HCT116 (cell line): ENCODE measurements around the gene CDK11B. TPM values are rescaled to one million over a fixed set of nuclear protein-coding genes. Genes with fewer than 3 reads are reported as not detected.

Source experiments
- ATAC-seq: fragments of 200-7000 bp; cut with Tn5 transposase; 2 replicates; pipeline ENCODE4 v1.9.1; 2020; ENCODE audit warnings: mild to moderate bottlenecking, moderate library complexity
- BruUV-seq: library from RNA; stranded (reverse); fragments of 400-500 nt; replicated peaks from 2 replicates; lab custom pipeline; 2021; lab: Mats Ljungman, UMichigan
- CTCF ChIA-PET: fragments of 300-600 bp; sonication (Branson Sonifier 250); formaldehyde crosslinking; loops from one replicate; lab custom pipeline; 2021; ENCODE audit warnings: antibody characterized with exemption; lab: Charles Lee
- POLR2A ChIA-PET: fragments of 300-600, 350-600 bp; sonication (Branson Sonifier 250); formaldehyde crosslinking; loops from one replicate; lab custom pipeline; 2021; ENCODE audit warnings: antibody characterized with exemption; lab: Charles Lee
- RAD21 ChIA-PET, 2 experiments: fragments of 300-600 bp; sonication (Branson Sonifier 250); formaldehyde crosslinking; loops; one replicate each; lab custom pipeline; 2023; ENCODE audit warnings: low total read pairs in 2 of 2; ENCODE audit not compliant: uncharacterized antibody in 2 of 2, unreplicated experiment in 2 of 2, low non-redundant PET in 1 of 2; lab: Charles Lee
- DNase-seq: peaks from one replicate; pipeline ENCODE4 v3.0.0-alpha.2; 2010; ENCODE audit warnings: low read depth, low spot score
- H2AFZ ChIP-seq: fragments of 200-600 bp; shearing (Covaris generic), sonication (generic); 2 replicates; pipeline ENCODE4 v1.6.1; 2017; ENCODE audit warnings: low read depth, mixed run types, mixed read lengths, antibody characterized with exemption, low read length; ENCODE audit not compliant: poor library complexity, severe bottlenecking
- H3K27ac ChIP-seq: 2 replicates; pipeline ENCODE4 v1.5.1; 2012; ENCODE audit warnings: low read depth, low read length
- H3K27me3 ChIP-seq: fragments of 200-600 bp; sonication (generic); 2 replicates; pipeline ENCODE4 v1.6.1; 2016; ENCODE audit warnings: mixed run types, low read length, mixed read lengths; ENCODE audit not compliant: insufficient read depth
- H3K36me3 ChIP-seq, 2 experiments: fragments of 200-500 bp in 1 of 2; fragments of 200-600 bp in 1 of 2; sonication (Bioruptor generic) in 1 of 2; sonication (generic) in 1 of 2; 2 replicates each; pipeline versions ENCODE4 v1.5.1 to v1.6.1; 2014 to 2016; ENCODE audit warnings: low read length in 2 of 2, inconsistent platforms in 1 of 2, mixed read lengths in 1 of 2, mixed run types in 1 of 2; ENCODE audit not compliant: insufficient read depth in 2 of 2, control insufficient read depth in 1 of 2
- H3K4me1 ChIP-seq, 2 experiments: fragments of 200-600 bp in 1 of 2; sonication (generic) in 1 of 2; 2 replicates each; pipeline versions ENCODE4 v1.5.1 to v1.6.1; 2012 to 2017; ENCODE audit warnings: low read length in 2 of 2, inconsistent platforms in 1 of 2, mild to moderate bottlenecking in 1 of 2, mixed read lengths in 1 of 2, mixed run types in 1 of 2, moderate library complexity in 1 of 2; ENCODE audit not compliant: insufficient read depth in 2 of 2, control insufficient read depth in 1 of 2
- H3K4me2 ChIP-seq: fragments of 200-600 bp; sonication (generic); 2 replicates; pipeline ENCODE4 v1.6.1; 2017; ENCODE audit warnings: mixed run types, low read length, mixed read lengths
- H3K4me3 ChIP-seq, 2 experiments: fragments of 200-600 bp in 1 of 2; sonication (generic) in 1 of 2; replicated peaks in 1 of 2; 2 replicates each; pipeline ENCODE4 v1.5.1; 2011 to 2016; ENCODE audit warnings: low read length in 2 of 2, control low read depth in 1 of 2, low read depth in 1 of 2, mild to moderate bottlenecking in 1 of 2, mixed read lengths in 1 of 2, mixed run types in 1 of 2
- H3K79me2 ChIP-seq: fragments of 200-600 bp; sonication (generic); 2 replicates; pipeline ENCODE4 v1.6.1; 2017; ENCODE audit warnings: mild to moderate bottlenecking, mixed run types, low read length, moderate library complexity, mixed read lengths; ENCODE audit not compliant: insufficient read depth
- H3K9ac ChIP-seq: fragments of 200-600 bp; sonication (generic); 2 replicates; pipeline ENCODE4 v1.6.1; 2016; ENCODE audit warnings: low read length, mixed read lengths
- H3K9me2 ChIP-seq: fragments of 200-600 bp; sonication (generic), shearing (Covaris generic); 2 replicates; pipeline ENCODE4 v1.6.1; 2017; ENCODE audit warnings: mixed run types, mild to moderate bottlenecking, moderate library complexity; ENCODE audit not compliant: insufficient read depth
- H3K9me3 ChIP-seq, 2 experiments: fragments of 200-500 bp in 1 of 2; fragments of 200-600 bp in 1 of 2; sonication (Bioruptor generic) in 1 of 2; sonication (generic) in 1 of 2; 2 replicates each; pipeline ENCODE4 v1.6.1; 2014 to 2017; ENCODE audit warnings: low read length in 2 of 2, mixed read lengths in 2 of 2, inconsistent platforms in 1 of 2, low read depth in 1 of 2, mild to moderate bottlenecking in 1 of 2, mixed run types in 1 of 2, moderate library complexity in 1 of 2; ENCODE audit not compliant: control insufficient read depth in 1 of 2, insufficient read depth in 1 of 2
- H4K20me1 ChIP-seq: fragments of 200-600 bp; sonication (generic), shearing (Covaris generic); 2 replicates; pipeline ENCODE4 v1.6.1; 2017; ENCODE audit warnings: mixed run types, mild to moderate bottlenecking, moderate library complexity; ENCODE audit not compliant: insufficient read depth
- CBX3 ChIP-seq: IDR thresholded peaks from 2 replicates; pipeline ENCODE4 v1.6.1; 2012; ENCODE audit warnings: low read depth
- CTCF ChIP-seq, 3 experiments: fragments of 200-600 bp in 1 of 3; sonication (generic) in 1 of 3; IDR thresholded peaks in 2 of 3; conservative IDR thresholded peaks in 1 of 3; 2 replicates each; pipeline ENCODE4 v1.5.1; 2012 to 2017; ENCODE audit warnings: low read depth in 2 of 3, low read length in 2 of 3, antibody characterized with exemption in 1 of 3, borderline replicate concordance in 1 of 3, control low read depth in 1 of 3, mild to moderate bottlenecking in 1 of 3, mixed read lengths in 1 of 3, mixed run types in 1 of 3, moderate library complexity in 1 of 3; ENCODE audit not compliant: insufficient read depth in 1 of 3
- EGR1 ChIP-seq: IDR thresholded peaks from 2 replicates; pipeline ENCODE4 v1.6.1; 2012; ENCODE audit warnings: low read depth
- ELF1 ChIP-seq: IDR thresholded peaks from 2 replicates; pipeline ENCODE4 v1.6.1; 2012; ENCODE audit warnings: low read depth, borderline replicate concordance
- EZH2 ChIP-seq: fragments of 200-600 bp; sonication (generic); IDR thresholded peaks from 2 replicates; pipeline ENCODE4 v1.6.1; 2017; ENCODE audit warnings: antibody characterized with exemption, mixed run types
- FOSL1 ChIP-seq: IDR thresholded peaks from 2 replicates; pipeline ENCODE4 v1.6.1; 2012; ENCODE audit warnings: low read depth
- POLR2A ChIP-seq: IDR thresholded peaks from 2 replicates; pipeline ENCODE4 v1.7.0; 2011; ENCODE audit warnings: borderline replicate concordance; ENCODE audit not compliant: insufficient read depth, insufficient read length; ENCODE audit errors: extremely low read depth
- POLR2AphosphoS5 ChIP-seq: IDR thresholded peaks from 2 replicates; pipeline ENCODE4 v1.6.1; 2011; ENCODE audit warnings: mild to moderate bottlenecking, low read depth, low read length, moderate library complexity
- RAD21 ChIP-seq: IDR thresholded peaks from 2 replicates; pipeline ENCODE4 v1.6.1; 2012; ENCODE audit warnings: low read depth, mild to moderate bottlenecking
- SP1 ChIP-seq: IDR thresholded peaks from 2 replicates; pipeline ENCODE4 v1.6.1; 2012; ENCODE audit warnings: low read depth
- ZBTB33 ChIP-seq: IDR thresholded peaks from 2 replicates; pipeline ENCODE4 v1.6.1; 2011; ENCODE audit warnings: mild to moderate bottlenecking, low read length, moderate library complexity; ENCODE audit not compliant: insufficient replicate concordance; ENCODE audit errors: extremely low read depth
- ZFX ChIP-seq: fragments of 450-650 bp; IDR thresholded peaks from 2 replicates; pipeline ENCODE4 v1.6.1; 2017
- ZNF274 ChIP-seq: fragments of 200-500 bp; sonication (Bioruptor generic); IDR thresholded peaks from 2 replicates; pipeline ENCODE4 v1.6.1; 2014; ENCODE audit warnings: mild to moderate bottlenecking, low read depth, low read length, inconsistent platforms
- intact Hi-C: fragments of 100-400 bp; cut with micrococcal nuclease; formaldehyde crosslinking; loops from 2 replicates; pipeline ENCODE4 v1.10.0; 2022
- total RNA-seq: library from RNA; stranded (reverse); gene quantifications from one replicate; pipeline ENCODE4 v1.2.1, GENCODE V29; 2021; ENCODE audit not compliant: unreplicated experiment

Gene CDK11B
- total RNA-seq, 1 experiment from 2014 or later: 31.5 TPM

- CTCF ChIA-PET: no interaction called here
- Histone ChIP-seq H3K27me3 (no peaks in the 10 kb centered on the region), H3K9me2 (no peaks in the 10 kb centered on the region), H3K9me3 (no peaks in the 10 kb centered on the region), H2AFZ (no peak overlapping the region), H3K27ac (peak overlapping the region; percentile 29; the same call in 1 of the 2 replicates), H3K9ac (no peak overlapping the region), H4K20me1 (no peaks in the 10 kb centered on the region), H3K36me3 (no peaks in the 10 kb centered on the region), H3K4me3 (no peak overlapping the region), H3K4me1 (peaks cover 4 to 38% of the 10 kb centered on the region in 2 experiments), H3K4me2 (no peak overlapping the region; the same call in 1 of the 2 replicates), H3K79me2 (peaks cover 13% of the 10 kb centered on the region; the same call in 1 of the 2 replicates)
- TF ChIP-seq ZNF274 (no peak), POLR2A (no peak), RAD21 (no peak), CBX3 (no peak), ELF1 (no peak), CTCF (IDR thresholded peaks at IDR 0.05 in 2 of 3, conservative IDR thresholded peaks at IDR 0.05 in 1 of 3; ENCODE audit: borderline replicate concordance in 1 of 3, insufficient read depth in 1 of 3, low read depth in 2 of 3, low read length in 2 of 3) (no peak), ZBTB33 (no peak), EZH2 (no peak), POLR2AphosphoS5 (no peak), SP1 (no peak), FOSL1 (no peak), ZFX (no peak), EGR1 (no peak)
- intact Hi-C loops: no loop called here
- no peak for ATAC-seq
- RAD21 ChIA-PET: no interaction called here
- no peak for DNase-seq
- POLR2A ChIA-PET: interaction anchor here (1.4 kb wide), 1 partner anchor 11 kb away, joined by 3 read pairs; the partner anchor contains the start of gene MIB2
- BruUV-seq: no TSS peak
These were observed 33.0 kb downstream of the CDK11B start for GRCh38 chr1:1625824-1626206.
